HEK293 (cell line): ENCODE results near the gene TBX5.

Source experiments
- CTCF ChIP-seq: fragments of 450-650 bp; formaldehyde crosslinking; IDR thresholded peaks from 2 replicates; pipeline ENCODE4 v1.5.1; 2016; ENCODE audit warnings: missing biosample characterization, missing genetic modification characterization
- TCF7L2 ChIP-seq: IDR thresholded peaks from 2 replicates; pipeline ENCODE4 v1.6.1; 2011; ENCODE audit warnings: low read depth, mild to moderate bottlenecking, inconsistent platforms, low read length, moderate library complexity, borderline replicate concordance
- YY1 ChIP-seq: fragments of 450-650 bp; formaldehyde crosslinking; IDR thresholded peaks from 2 replicates; pipeline ENCODE4 v1.5.1; 2018; ENCODE audit warnings: missing biosample characterization, missing genetic modification characterization
- ZNF174 ChIP-seq: fragments of 450-650 bp; formaldehyde crosslinking; IDR thresholded peaks from 2 replicates; pipeline ENCODE4 v1.5.0; 2017; ENCODE audit warnings: missing biosample characterization, mild to moderate bottlenecking, missing genetic modification characterization
- ZNF175 ChIP-seq: fragments of 450-650 bp; formaldehyde crosslinking; IDR thresholded peaks from 2 replicates; pipeline ENCODE4 v1.5.1; 2016; ENCODE audit warnings: missing biosample characterization, missing genetic modification characterization
- ZNF211 ChIP-seq: fragments of 450-650 bp; formaldehyde crosslinking; IDR thresholded peaks from 2 replicates; pipeline ENCODE4 v1.5.1; 2016; ENCODE audit warnings: low read depth, missing biosample characterization, missing genetic modification characterization
- ZNF239 ChIP-seq: fragments of 450-650 bp; formaldehyde crosslinking; IDR thresholded peaks from 2 replicates; pipeline ENCODE4 v1.5.1; 2016; ENCODE audit warnings: missing biosample characterization, missing genetic modification characterization
- ZNF24 ChIP-seq: fragments of 450-650 bp; formaldehyde crosslinking; IDR thresholded peaks from 2 replicates; pipeline ENCODE4 v1.5.1; 2016; ENCODE audit warnings: missing biosample characterization, missing genetic modification characterization
- ZNF248 ChIP-seq: fragments of 450-650 bp; formaldehyde crosslinking; IDR thresholded peaks from 2 replicates; pipeline ENCODE4 v1.5.1; 2017; ENCODE audit warnings: missing biosample characterization, missing genetic modification characterization
- ZNF274 ChIP-seq, 2 experiments: fragments of 200-500 bp in 1 of 2; fragments of 450-650 bp in 1 of 2; sonication (Bioruptor generic) in 1 of 2; formaldehyde crosslinking in 1 of 2; IDR thresholded peaks; 2 replicates each; pipeline versions ENCODE4 v1.5.1 to v1.6.1; 2014 to 2016; ENCODE audit warnings: borderline replicate concordance in 1 of 2, inconsistent platforms in 1 of 2, low read length in 1 of 2, missing biosample characterization in 1 of 2, missing genetic modification characterization in 1 of 2
- ZNF335 ChIP-seq: fragments of 450-650 bp; formaldehyde crosslinking; conservative IDR thresholded peaks from 2 replicates; pipeline ENCODE4 v1.5.1; 2016; ENCODE audit warnings: missing biosample characterization, missing genetic modification characterization
- ZNF830 ChIP-seq: fragments of 450-650 bp; IDR thresholded peaks from 2 replicates; pipeline ENCODE4 v1.5.0; 2018; ENCODE audit warnings: missing biosample characterization, missing genetic modification characterization, low read depth, mild to moderate bottlenecking, moderate library complexity

GRCh38 chr12:114408886-114409851 lies 3.2 kb upstream of the TBX5 start:
- TF ChIP-seq ZNF335: no peak
- TF ChIP-seq ZNF175 (tag by site-specific recombination): no peak
- no peak for TF ChIP-seq ZNF174 (tag by site-specific recombination)
- TF ChIP-seq CTCF (tag by site-specific recombination): no peak
- TF ChIP-seq ZNF24 (tag by site-specific recombination): no peak
- TF ChIP-seq TCF7L2: no peak
- no peak for TF ChIP-seq ZNF239 (tag by site-specific recombination)
- no peak for TF ChIP-seq ZNF248 (tag by site-specific recombination)
- no peak for TF ChIP-seq ZNF274 (IDR thresholded peaks at IDR 0.05; ENCODE audit: low read length)
- TF ChIP-seq ZNF274 (tag by site-specific recombination; IDR thresholded peaks at IDR 0.05; ENCODE audit: borderline replicate concordance): no peak
- no peak for TF ChIP-seq YY1 (tag by site-specific recombination)
- no peak for TF ChIP-seq ZNF211 (tag by site-specific recombination)
- no peak for TF ChIP-seq ZNF830 (tag by site-specific recombination)
